GM21619 (cell line): Measurements from ENCODE around the gene CBX1.
"Not testable (repeated sequence)": the region's sequence is repeated elsewhere in the genome, so short reads cannot be mapped to it uniquely, and the experiment has no call there.

Experiments used
- ATAC-seq: cut with Tn5 transposase; IDR thresholded peaks from one replicate; pipeline ENCODE4 v1.9.1; 2021; ENCODE audit not compliant: unreplicated experiment

CBX1 gene

DNA sequence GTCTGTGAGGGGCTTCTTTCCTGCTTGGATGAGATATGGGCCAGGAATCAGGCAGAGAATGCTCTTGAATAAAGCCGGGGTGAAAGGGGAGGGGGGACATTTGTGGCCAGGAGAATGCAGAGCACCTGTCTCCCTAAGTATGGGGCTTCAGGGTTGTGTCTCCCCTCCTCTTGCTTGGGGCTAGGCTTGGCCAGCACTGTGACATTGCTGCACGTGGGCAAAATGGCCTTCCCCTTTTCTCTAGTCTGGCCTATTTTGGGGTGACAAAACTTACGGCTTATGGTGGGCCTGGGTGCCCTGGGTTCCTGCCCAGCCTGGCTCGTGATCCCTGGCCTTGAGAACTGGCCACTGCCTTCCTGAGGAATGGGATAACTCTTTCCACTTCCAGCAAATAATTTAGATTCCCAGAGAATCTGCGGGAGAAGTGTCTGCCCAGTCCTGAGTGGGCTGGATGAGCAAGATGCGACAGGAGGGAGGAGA lies 47.5 kb downstream of the CBX1 start:
- ATAC-seq = no peak

DNA sequence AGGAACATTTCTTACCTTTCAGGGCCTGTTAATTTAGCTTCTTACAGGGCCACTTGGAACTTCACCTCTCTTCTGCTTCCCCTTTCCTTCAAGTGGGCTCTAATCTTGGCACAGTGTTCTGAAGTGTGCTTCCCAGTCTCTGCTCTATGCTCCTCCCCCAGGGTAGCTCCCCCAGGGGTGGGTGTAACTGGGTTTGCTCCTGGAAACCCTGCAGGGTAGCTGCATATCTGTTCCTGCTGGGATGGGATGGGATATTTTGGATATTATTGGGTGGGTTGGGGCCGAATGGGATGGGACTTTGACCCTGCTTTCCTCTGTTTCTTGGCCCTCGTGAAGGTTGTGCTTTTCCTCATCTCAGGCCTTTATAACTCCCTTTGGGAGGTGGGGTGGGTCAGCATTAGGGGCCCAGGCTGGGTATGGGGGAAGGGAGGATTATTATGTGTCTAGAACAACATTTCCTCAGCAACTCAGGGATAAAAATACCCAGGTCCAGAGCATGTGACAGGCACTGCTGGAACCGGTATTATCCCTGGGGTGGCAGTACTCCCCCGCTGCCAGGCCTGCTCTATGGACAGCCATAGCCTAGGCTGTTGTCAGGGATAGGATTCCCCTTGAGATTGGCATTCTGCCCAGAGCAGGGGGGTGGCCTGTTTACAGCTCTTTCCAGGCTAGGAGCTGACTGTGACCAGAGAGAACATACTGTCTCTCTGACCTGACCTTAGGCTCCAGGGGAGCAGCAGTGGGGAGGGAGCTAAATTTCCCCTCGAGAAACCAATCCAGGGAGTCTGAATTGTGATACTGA lies 48.1 kb downstream of the CBX1 start:
- ATAC-seq = no peak

DNA sequence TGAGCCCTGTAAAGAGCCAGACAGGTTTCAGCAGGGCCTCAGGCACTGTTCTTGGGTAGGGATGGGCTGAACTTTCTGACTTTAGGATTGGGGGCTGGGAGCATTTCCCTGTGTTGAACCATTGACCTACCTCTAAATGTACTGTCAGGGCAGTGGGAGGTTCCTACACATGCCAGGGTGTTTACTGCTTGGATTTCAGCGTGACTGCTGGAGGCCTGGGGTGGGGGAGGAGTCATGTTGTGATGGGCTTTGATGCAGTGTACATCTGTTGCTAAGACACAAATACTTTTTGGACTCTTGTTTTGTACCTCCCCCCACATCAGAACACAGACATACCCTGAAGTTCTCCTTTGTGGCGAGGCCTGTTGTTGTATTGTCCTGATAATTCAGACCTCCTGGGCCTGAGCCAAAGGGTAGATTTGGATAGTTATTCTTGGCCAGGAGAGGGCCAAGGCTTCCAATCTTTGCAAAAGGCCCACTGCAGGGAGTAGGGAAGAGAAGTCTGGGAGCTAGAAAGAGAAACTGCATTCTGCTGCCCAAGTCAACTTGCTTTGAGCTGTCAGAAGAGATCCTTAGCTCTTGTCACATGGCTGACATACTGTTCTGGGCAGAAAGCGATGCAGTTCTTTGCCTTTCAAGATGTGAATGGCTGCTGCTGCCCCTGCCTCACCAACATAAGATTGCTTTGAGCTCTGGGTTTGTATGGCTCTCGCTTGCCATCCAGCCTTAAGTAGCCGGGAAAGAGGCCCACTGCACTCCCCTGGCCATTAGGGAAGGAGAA lies 49.4 kb downstream of the CBX1 start:
- no peak for ATAC-seq

DNA sequence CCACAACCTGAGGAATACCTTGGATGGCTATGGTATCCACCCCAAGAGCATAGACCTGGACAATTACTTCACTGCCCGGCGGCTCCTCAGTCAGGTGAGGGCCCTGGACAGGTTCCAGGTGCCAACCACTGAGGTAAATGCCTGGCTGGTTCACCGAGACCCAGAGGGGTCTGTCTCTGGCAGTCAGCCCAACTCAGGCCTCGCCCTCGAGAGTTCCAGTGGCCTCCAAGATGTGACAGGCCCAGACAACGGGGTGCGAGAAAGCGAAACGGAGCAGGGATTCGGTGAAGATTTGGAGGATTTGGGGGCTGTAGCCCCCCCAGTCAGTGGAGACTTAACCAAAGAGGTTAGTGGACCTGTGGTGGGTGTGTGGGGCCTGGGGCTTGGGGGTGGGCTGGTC lies 50.0 kb downstream of the CBX1 start:
- ATAC-seq = no peak

DNA sequence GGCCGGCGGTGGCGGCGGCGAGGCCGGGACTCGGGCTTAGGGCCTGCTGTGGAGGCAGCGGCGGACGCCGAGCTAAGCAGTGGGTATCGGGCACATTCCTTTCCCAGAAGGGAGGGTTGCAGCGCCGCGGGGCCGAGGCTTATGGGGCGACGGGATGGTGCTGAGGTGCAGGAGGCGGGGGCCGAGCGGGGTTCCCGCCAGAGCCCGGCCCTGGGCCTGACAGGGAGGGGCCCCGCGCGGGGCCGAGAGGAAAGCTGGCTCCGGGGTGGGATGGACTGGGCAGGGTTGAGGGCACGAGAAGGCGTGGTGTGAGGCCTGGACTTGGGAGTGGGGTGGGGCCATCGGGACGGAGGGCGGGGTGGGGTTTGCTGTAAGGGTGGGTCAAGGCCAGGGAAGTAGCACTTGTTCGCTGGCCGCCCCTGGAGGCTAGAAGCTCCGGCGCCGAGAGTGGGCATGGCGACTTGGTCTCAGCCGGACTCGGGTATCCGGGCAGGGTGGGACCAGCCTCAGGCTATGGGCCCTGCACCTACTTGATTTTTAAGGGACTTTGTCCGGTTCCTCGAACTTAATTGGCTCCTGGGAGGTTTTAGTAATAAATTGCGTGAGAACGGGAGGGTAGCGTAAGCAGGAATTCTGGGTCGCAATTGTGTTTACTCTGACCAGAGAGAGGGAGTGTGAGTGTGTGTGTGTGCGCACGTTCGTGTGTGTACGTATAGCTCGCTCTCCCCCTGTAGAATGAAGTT lies 52.7 kb downstream of the CBX1 start:
- ATAC-seq = peak; percentile 35

DNA sequence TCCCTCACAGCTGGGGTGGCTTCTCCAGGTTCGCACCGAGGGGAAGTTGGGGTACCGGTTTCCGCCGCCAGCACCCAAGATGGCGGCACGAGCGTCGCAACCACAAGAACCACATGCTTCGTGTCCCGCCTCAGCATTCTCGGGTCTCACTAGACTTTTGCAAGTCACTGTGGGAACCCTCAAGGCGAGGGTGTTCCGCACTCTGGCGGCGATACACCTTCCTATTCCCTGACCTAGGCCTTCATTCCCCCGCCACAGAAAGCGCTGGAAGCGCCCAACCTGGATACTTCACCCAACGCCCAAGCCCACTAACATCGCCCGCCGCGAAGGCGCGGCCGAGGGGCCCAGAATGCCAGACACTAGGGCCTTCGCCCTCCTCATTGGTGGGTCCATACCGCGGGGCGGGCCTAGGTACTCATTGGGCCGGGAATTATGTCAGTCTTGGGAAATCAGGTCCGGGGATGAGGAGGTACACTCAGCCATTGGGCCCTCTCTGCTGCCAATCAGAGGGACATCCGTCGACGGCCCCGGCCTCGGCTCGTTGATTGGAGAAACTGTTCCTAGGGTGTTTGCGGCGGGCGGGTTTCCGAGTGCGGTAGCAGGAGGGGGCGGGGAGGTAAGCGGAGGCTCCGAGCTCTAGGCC lies 53.4 kb downstream of the CBX1 start, which contains the start of gene NFE2L1:
TSS of gene NFE2L1 (plus strand) at position 619 of the 643 bp plus-strand sequence. CDS start 2,760 bp downstream, outside the sequence.
- peak; percentile 87 for ATAC-seq

DNA sequence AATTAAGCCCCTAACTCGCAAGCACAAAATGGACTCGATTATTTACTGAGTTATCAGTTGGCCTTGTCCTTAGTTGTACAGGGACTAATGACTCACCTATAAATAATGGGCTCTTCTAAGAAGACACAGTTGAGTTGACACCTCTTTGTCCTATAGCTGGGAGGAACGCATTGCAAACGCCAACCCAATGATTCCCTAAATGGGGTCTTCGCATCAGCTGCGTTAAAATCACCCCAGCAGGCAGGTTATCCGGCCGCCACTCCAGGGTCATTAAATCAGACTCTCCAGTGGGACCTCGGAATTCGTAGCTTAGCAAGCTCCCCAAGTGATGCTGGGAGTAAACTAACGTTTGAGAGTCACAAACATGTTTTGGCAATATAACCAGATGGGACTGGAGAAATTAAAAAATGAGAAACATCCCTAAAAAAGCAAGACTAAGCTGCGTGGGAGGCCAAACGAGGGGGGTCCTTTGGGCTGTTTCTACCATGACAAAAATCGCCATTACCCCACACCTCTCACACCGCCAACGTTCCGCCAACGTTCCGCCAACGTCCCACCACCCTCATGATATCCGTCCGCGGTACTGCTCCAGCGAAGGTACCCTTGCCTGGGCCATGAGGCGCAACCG lies 54.1 kb downstream of the CBX1 start:
- no peak for ATAC-seq

DNA sequence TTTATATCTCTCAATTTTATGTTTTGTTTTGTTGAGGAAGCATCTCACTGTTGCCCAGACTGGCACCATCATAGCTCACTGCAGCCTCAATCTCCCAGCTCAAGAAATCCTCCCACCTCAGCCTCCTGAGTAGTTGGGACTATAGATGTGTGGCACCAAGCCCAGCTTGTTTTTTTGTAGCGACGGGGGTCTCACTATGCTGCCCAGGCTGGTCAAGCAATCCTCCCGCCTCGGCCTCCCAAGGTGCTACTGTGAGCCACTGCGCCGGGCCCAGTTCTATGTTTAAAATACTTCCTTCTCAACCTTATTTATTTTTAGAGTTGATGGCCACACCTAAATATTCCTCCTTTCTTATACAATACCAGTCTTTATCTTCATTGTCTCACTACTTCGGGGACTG lies 55.0 kb downstream of the CBX1 start:
- ATAC-seq = no peak

DNA sequence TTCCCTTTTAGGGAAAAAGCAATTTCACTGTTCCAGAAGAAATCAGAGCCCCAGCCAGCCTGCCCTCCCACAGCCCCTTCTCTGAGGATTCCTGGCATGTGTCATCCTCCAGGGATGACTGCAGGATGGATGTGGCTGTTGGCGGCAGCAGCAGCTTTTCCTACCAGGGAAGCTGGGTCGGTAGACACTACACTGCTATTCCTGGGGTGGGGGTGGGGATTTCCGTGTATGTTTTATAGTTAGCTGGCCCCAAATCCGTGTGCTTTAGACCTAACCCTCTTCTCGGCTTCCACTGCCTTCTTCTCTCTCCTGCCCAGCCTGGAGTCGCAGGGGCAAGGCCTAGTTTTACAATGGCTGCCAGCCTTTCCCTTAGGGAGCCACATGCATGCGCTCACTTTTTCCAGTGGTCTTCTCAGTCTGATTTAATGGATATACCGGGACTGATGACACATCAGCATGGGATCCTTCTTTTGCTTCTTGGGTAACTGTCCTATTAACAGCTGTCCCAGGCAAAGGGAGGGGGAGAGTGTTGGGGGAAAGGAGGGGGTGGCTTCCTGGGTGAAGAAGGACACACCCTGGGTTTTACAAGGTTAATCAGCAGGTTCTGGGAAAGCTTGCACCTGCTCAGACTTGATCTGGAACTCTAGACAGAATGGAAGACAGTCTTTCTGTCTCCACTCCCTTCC lies 55.8 kb downstream of the CBX1 start:
- no peak for ATAC-seq

DNA sequence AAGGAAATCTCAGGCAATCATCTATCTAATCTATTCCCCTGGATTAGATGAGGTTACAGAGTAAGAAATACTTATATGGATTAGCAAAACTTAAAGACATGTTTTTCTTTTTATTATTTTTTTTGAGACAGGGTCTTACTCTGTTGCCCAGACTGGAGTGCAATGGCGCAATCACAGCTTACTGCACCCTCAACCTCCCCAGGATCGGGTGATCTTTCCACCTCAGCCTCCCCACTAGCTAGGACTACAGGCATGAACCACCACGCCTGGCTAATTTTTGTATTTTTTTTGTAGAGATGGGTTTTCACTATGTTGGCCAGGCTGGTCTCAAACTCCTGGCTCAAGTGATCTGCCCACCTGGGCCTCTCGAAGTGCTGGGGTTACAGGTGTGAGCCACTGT lies 56.4 kb downstream of the CBX1 start:
- no peak for ATAC-seq

DNA sequence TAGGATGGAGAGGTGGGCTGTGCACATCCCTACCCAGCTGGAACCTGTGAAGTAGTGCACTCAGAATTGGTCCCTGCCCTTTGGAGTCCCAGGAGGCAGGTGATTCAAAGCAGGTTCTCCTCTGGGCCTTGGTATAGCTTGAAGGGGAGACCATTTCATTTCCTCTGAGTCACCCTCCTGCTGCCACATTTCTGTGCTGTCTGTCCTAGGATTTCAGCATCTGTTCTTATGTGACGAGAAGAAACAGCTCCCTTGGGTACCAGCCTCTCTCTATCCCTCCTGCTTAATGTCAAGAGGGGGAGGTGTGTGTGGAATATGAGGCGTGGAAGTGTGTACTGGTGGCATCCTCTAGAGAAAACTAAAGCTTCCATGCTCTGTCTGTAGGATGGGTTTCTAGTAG lies 58.1 kb downstream of the CBX1 start:
- ATAC-seq = no peak

DNA sequence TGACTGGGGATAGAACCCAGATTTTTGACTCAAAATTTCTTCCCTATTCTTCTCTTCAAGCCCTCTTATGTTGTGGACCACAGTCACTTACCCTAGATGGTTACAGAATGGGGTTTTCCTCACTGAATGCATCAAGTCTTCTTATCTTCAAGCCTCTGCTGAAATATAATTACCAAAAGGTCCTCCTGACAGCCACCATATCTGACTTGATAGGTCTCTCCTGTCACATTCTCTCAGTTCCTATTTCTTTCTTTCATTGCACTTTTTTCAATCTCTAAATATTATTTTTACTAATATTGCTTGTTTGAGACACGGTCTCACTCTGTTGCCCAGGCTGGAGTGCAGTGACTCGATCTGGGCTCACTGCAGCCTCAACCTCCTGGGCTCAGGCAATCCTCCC lies 62.6 kb downstream of the CBX1 start:
- no peak for ATAC-seq

DNA sequence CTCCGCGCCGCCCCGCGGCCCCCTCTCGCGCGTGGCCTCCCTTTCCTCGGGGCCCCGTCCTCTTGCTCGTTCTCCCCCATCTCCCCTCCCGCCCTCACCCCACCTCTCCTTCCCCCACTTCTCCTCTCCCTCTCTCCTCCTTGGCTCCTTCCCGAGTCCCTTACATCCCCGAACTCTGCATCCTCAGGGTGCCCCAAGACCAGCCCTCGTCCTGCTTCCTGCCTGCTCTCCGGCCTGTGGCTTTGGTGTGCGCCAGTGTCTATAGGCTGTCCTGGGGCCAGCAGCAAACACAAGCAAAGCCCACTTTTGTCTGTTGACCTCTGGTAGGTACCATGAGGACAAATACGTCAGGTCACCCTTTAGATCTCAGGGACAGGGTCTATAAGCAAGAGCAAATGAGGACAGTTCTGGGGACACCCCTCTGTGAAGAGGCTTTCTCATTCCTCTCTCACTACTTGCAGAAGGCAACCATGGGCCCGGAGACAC lies 63.4 kb downstream of the CBX1 start:
- no peak for ATAC-seq

DNA sequence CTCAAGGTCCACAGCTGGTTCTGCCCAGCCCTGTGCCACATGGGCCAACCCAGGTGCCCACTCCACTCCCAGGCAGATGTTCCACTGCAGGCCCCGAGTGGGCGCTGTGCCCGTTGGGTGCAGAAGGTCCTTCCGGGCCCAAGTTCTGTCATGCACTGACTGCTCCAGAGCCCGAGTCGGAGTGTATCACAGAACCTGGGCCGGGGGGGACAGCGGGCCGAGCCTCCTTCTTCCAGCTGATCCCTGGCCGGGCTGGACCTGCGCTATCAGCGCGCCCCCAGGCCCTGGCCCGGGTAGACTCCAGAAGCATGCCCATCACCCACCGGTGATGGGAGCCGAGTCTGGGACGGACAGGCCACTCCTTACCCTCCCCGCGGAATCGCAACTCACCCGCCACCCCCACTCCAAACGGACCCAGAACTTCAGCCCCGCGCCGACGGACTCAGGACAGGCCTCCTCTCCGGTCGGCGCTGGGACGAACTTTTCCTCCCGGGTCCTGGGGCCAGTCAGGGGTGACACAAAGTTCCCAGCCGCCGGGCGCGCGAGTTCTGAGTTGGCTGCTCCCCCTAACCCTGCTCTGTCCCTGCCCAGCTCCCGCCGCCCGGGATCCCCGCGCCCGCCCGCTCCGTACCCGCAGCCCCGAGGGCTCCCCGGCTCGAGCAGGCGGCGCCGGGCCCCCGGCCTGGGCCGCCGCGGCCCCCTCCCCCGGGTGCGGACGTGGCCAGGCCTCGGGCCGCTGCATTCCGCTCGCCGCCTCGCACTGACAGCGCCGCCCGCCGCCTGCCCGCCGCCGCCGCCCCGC lies 64.0 kb downstream of the CBX1 start, which contains the start of gene COPZ2:
TSS of gene COPZ2 (minus strand) at position 762 of the 802 bp plus-strand sequence. CDS start at position 742, 20 bp downstream.
- no peak for ATAC-seq

DNA sequence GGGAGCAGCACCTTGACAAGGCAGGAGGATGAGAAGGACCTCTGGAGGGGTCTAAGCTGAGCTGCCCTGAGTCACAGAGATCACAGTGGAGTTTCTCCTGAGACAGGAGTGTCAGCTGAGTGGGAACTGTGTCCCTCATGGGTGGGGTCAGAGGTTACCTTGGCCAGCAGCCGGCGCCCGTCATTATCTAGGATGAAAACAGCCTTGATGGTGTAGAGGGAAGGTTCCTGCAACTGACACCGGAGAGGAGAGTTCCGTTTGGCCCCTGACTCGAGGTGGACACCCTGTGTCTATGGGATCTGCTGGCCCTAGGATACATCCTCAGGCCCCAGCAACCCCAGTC lies 64.6 kb downstream of the CBX1 start:
- no peak for ATAC-seq

DNA sequence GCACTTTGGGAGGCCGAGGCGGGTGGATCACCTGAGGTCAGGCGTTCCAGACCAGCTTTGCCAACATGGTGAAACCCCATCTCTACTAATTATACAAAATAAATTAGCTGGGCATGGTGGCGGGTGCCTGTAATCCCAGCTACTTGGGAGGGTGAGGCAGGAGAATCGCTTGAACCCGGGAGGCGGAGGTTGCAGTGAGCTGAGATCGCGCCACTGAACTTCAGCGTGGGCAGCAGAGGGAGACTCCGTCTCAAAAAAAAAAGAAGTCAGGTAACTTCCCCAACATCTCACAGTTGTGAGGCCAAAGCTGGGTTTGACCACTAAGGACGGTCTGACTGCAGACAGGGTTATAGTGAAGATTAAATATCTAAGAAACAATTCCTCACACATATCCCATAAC lies 66.5 kb downstream of the CBX1 start:
- not testable (repeated sequence) for ATAC-seq

DNA sequence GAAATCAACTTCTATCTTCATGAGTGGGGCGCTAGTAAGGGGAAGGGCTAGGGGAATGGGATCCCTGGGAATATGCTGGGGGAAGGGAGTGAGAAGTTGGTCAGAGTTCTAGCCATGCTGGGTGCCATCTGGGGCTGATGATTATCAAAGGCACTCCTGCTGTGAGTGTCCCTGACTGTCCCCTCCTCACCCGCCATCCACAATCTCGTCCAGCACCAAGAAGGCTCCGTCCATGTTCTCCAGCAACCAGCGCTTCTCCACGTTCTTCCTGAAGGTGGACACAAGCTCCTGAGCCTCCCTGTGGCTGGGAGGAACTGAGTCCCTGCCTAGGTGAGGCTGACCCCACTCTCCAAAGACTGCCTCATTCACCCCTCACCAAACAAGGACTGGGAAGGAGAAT lies 69.3 kb downstream of the CBX1 start:
- ATAC-seq = no peak

DNA sequence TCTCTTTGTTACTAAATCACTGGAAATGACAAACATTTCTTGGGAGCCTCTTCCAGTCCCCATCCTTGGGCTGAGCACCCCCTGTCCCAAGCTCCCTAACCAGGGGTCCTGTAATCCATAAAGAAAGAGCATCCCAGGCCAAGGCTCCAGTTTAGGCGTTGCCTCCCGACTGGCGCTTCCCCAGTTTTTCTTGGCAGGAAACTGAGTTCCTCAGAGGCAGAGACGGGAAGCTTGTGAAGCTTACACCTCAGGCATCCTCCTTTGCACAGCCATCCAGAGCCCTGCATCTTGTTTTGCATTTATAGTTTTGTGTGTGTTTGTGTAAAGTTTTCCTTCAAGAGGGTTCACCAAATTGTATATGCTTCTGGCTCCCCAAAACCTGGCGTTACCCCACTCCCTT lies 70.7 kb downstream of the CBX1 start:
- no peak for ATAC-seq

DNA sequence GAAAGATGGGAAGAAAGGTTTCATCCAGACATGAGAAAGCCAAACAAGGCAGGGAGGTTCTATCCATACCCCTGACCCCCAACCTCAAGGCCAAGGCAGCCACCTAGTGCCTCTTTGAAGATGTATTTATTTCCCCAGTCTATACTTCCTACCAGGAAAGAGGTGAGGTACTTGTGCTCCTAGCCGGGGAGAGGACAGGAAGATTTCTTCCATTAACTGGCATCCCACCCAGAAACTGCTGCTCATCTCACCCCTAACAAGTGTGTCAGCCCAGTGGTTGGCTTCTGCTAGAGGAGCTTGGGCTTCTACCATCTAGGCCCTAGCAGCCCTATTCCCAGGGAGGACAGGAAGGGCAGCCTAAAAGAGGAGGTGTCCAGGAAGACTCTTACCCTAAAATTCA lies 72.5 kb downstream of the CBX1 start:
- ATAC-seq = no peak
